HEK293T (cell line): ENCODE measurements around the gene SNAP25.
A peak's percentile ranks its signal among the peaks of the same experiment; 100 is the strongest.

Source experiments
- CTCF ChIA-PET: fragments of 350-600 bp; formaldehyde crosslinking; extraction: SDS; loops from one replicate; lab custom pipeline; 2021; ENCODE audit warnings: antibody characterized with exemption, inconsistent platforms; lab: Yijun Ruan, JAX
- POLR2A ChIA-PET: fragments of 350-600 bp; formaldehyde crosslinking; extraction: SDS; loops from one replicate; lab custom pipeline; 2020; ENCODE audit warnings: antibody characterized with exemption, inconsistent platforms; lab: Yijun Ruan, JAX
- DNase-seq: peaks from one replicate; pipeline ENCODE4 v3.0.0; 2012; ENCODE audit warnings: mixed read lengths; ENCODE audit errors: extremely low spot score
- ARNT ChIP-seq: fragments of 450-650 bp; IDR thresholded peaks from 2 replicates; pipeline ENCODE4 v1.6.1; 2017; ENCODE audit warnings: mild to moderate bottlenecking
- BHLHE40 ChIP-seq: fragments of 450-650 bp; IDR thresholded peaks from 2 replicates; pipeline ENCODE4 v1.6.1; 2016; ENCODE audit warnings: mild to moderate bottlenecking, moderate library complexity, borderline replicate concordance
- CTBP1 ChIP-seq: fragments of 450-650 bp; IDR thresholded peaks from 2 replicates; pipeline ENCODE4 v1.6.1; 2016; ENCODE audit warnings: borderline replicate concordance
- ELF4 ChIP-seq: fragments of 450-650 bp; IDR thresholded peaks from 2 replicates; pipeline ENCODE4 v1.6.1; 2017; ENCODE audit warnings: antibody characterized with exemption
- FOXA1 ChIP-seq: fragments of 450-650 bp; IDR thresholded peaks from 2 replicates; pipeline ENCODE4 v1.6.1; 2016; ENCODE audit warnings: mild to moderate bottlenecking
- FOXK2 ChIP-seq: fragments of 450-650 bp; IDR thresholded peaks from 2 replicates; pipeline ENCODE4 v1.6.1; 2016; ENCODE audit warnings: mild to moderate bottlenecking
- FOXM1 ChIP-seq: fragments of 450-650 bp; IDR thresholded peaks from 2 replicates; pipeline ENCODE4 v1.6.1; 2017; ENCODE audit warnings: mild to moderate bottlenecking, borderline replicate concordance
- HDGF ChIP-seq: fragments of 450-650 bp; IDR thresholded peaks from 2 replicates; pipeline ENCODE4 v1.6.1; 2017; ENCODE audit warnings: antibody characterized with exemption, borderline replicate concordance
- L3MBTL2 ChIP-seq: fragments of 450-650 bp; conservative IDR thresholded peaks from 2 replicates; pipeline ENCODE4 v1.6.1; 2016; ENCODE audit warnings: mild to moderate bottlenecking
- LEF1 ChIP-seq: fragments of 450-650 bp; IDR thresholded peaks from 2 replicates; pipeline ENCODE4 v1.6.1; 2017; ENCODE audit warnings: mild to moderate bottlenecking, borderline replicate concordance
- NFRKB ChIP-seq: fragments of 450-650 bp; IDR thresholded peaks from 2 replicates; pipeline ENCODE4 v1.6.1; 2016; ENCODE audit warnings: mild to moderate bottlenecking, moderate library complexity
- SP1 ChIP-seq: fragments of 450-650 bp; IDR thresholded peaks from 2 replicates; pipeline ENCODE4 v1.6.1; 2017
- SUZ12 ChIP-seq: fragments of 450-650 bp; IDR thresholded peaks from 2 replicates; pipeline ENCODE4 v1.6.1; 2016; ENCODE audit warnings: mild to moderate bottlenecking
- TARDBP ChIP-seq: fragments of 450-650 bp; IDR thresholded peaks from 2 replicates; pipeline ENCODE4 v1.6.1; 2016
- ZNF384 ChIP-seq: fragments of 450-650 bp; IDR thresholded peaks from 2 replicates; pipeline ENCODE4 v1.6.1; 2016
- TF ChIP-seq, protein P1 (sequence below): fragments of 450-650 bp; IDR thresholded peaks from 2 replicates; pipeline ENCODE4 v1.6.1; 2016

Gene SNAP25

DNA sequence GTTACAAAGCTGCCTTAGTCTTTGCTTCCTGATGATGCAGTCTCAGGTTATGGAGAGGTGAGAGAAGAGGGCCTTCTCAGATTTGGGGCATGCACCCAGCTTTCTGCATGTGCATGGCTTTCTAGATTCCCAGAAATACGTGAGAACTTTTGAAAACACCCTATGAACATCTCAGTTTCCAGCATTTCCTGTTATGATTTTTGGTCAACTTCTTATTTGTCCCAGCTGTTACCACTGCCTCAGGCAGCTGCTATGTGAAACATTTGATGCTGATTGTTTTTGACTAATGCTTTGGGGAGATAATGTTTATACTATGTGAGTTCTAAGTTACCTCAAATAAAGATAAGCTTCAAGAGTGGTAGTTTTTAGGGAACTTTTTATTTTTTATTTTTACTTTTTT lies 9.5 kb upstream of the SNAP25 start:
- CTCF ChIA-PET: no interaction called here
- DNase-seq: no peak
- TF ChIP-seq FOXA1 (no peak), ELF4 (no peak), CTBP1 (no peak), FOXK2 (no peak), FOXM1 (no peak), SP1 (no peak), L3MBTL2 (no peak), NFRKB (no peak), LEF1 (no peak), HDGF (no peak), SUZ12 (no peak), TARDBP (no peak)
- TF ChIP-seq, protein P1, sequence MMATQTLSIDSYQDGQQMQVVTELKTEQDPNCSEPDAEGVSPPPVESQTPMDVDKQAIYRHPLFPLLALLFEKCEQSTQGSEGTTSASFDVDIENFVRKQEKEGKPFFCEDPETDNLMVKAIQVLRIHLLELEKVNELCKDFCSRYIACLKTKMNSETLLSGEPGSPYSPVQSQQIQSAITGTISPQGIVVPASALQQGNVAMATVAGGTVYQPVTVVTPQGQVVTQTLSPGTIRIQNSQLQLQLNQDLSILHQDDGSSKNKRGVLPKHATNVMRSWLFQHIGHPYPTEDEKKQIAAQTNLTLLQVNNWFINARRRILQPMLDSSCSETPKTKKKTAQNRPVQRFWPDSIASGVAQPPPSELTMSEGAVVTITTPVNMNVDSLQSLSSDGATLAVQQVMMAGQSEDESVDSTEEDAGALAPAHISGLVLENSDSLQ: no peak
- POLR2A ChIA-PET: no interaction called here

DNA sequence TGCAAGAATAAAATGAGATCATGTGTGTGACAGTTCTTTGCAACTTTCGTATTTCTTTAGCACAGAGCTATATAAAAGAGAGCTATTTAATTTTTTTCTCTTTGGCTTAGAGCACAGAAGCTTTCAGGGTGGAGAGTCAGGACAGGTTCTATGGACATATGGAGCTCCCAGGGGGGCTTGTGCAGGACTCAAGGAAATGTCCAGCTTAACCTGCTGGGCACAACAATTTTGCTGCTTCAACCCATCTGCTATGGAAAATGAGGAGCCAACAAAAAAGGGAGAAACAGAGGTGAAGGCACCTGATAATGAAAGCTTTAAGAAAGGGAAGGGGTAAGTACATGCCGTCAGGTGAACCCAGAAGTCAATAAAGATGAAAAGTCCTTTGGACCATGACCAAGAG lies 5.1 kb upstream of the SNAP25 start:
- TF ChIP-seq, protein P1: no peak
- TF ChIP-seq FOXA1 (no peak), ARNT (no peak), L3MBTL2 (no peak), HDGF (no peak), CTBP1 (no peak), FOXM1 (no peak), ELF4 (no peak), ZNF384 (no peak), LEF1 (no peak), BHLHE40 (no peak), SUZ12 (no peak), FOXK2 (no peak), NFRKB (no peak), SP1 (no peak), TARDBP (no peak)
- no peak for DNase-seq
- CTCF ChIA-PET: interaction anchor here (0.6 kb wide), 1 partner anchor 34 kb away, joined by 3 read pairs; no protein-coding TSS in a partner anchor
- POLR2A ChIA-PET: no interaction called here

- TF ChIP-seq TARDBP (no peak), NFRKB (no peak), HDGF (no peak), FOXK2 (no peak), FOXA1 (no peak), ELF4 (no peak), SP1 (no peak), ZNF384 (no peak), CTBP1 (no peak), L3MBTL2 (no peak), SUZ12 (no peak), BHLHE40 (no peak), FOXM1 (no peak)
- TF ChIP-seq, protein P1: no peak
- DNase-seq: no peak
- ChIA-PET CTCF (no interaction called here), POLR2A (interaction anchor here (2.9 kb wide), 1 partner anchor 218 kb away, joined by 11 read pairs; the partner anchor contains the start of genes MKKS and SLX4IP)
Measured at GRCh38 chr20:10216146-10216791, 2.4 kb upstream of the SNAP25 start.

GRCh38 chr20:10217721-10218410 lies 764 bp upstream of the SNAP25 start:
- POLR2A ChIA-PET: interaction anchor here (2.9 kb wide), 1 partner anchor 217 kb away, joined by 11 read pairs; the partner anchor contains the start of genes MKKS and SLX4IP
- peak; percentile 22 for DNase-seq
- TF ChIP-seq FOXM1 (no peak), L3MBTL2 (0 out of 2 replicates have a peak, but pooled peaks have one; percentile 26)
- CTCF ChIA-PET: interaction anchor here (0.6 to 1.0 kb wide), 2 partner anchors 140 to 239 kb away, joined by 3 read pairs; no protein-coding TSS in a partner anchor

DNA sequence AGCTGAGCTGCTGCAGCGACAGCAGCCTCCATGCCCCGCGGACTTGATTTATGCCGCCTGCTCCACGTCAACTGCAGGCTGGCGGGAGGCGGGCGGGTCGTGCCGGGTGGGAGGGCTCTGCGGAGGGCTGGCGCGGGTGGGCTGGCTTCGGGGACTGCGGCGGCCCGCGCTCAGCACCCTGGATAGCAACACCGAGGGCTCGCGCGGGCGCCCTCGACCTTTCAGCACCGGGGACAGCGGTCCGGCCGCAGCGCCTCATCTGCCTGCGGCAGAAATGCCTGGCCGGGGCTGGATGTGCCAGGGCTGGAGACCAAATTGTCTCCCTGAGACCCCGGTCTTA lies 792 bp downstream of the SNAP25 start:
- CTCF ChIA-PET: no interaction called here
- TF ChIP-seq HDGF: no peak
- no peak for TF ChIP-seq TARDBP
- TF ChIP-seq ARNT: no peak
- TF ChIP-seq FOXK2: no peak
- TF ChIP-seq, protein P1: peak; percentile 43; the same call in 1 of the 2 replicates
- DNase-seq: peak; percentile 82
- POLR2A ChIA-PET: no interaction called here
